Activated CD4-positive, alpha-beta T cell treated with anti-CD3 and anti-CD28 coated beads for 36 hours (primary cell): ENCODE data around the gene GPR137C. TPM values are rescaled to one million over a fixed set of nuclear protein-coding genes. Genes with fewer than 3 reads are reported as not detected.

Experiments
- ATAC-seq: fragments of 200-7000 bp; cut with Tn5 transposase; one replicate; pipeline ENCODE4 v1.10.0; 2021; ENCODE audit warnings: mild to moderate bottlenecking, moderate library complexity
- CTCF ChIA-PET: fragments of 350-600 bp; sonication (Branson Sonifier 250); formaldehyde crosslinking; loops from one replicate; lab custom pipeline; 2021; ENCODE audit warnings: antibody characterized with exemption; lab: Charles Lee
- POLR2A ChIA-PET: fragments of 350-600 bp; sonication (Branson Sonifier 250); formaldehyde crosslinking; loops from one replicate; lab custom pipeline; 2021; ENCODE audit warnings: antibody characterized with exemption, inconsistent platforms; lab: Charles Lee
- DNase-seq: peaks from one replicate; pipeline ENCODE4 v3.0.0-alpha.2; 2020
- H3K27ac Mint-ChIP-seq: one replicate; pipeline ENCODE4 v1.8.0; 2021; ENCODE audit warnings: mixed read lengths
- H3K27me3 Mint-ChIP-seq: one replicate; pipeline ENCODE4 v1.8.0; 2021; ENCODE audit warnings: mixed read lengths
- H3K36me3 Mint-ChIP-seq: one replicate; pipeline ENCODE4 v1.8.0; 2021; ENCODE audit warnings: low read depth, mixed read lengths
- H3K4me1 Mint-ChIP-seq: one replicate; pipeline ENCODE4 v1.8.0; 2021; ENCODE audit warnings: mixed read lengths
- H3K4me3 Mint-ChIP-seq: one replicate; pipeline ENCODE4 v1.8.0; 2021; ENCODE audit warnings: mild to moderate bottlenecking, moderate library complexity, mixed read lengths
- H3K9me3 Mint-ChIP-seq: one replicate; pipeline ENCODE4 v1.8.0; 2021; ENCODE audit warnings: low read depth, mixed read lengths
- intact Hi-C, 2 experiments: fragments of 100-400 bp; cut with DNase I in 1 of 2; cut with micrococcal nuclease in 1 of 2; formaldehyde crosslinking; loops; one replicate each; pipeline versions ENCODE4 v1.14.2 to v1.15.1; 2022 to 2024; cut with DNase I, micrococcal nuclease
- total RNA-seq, 2 experiments: library from RNA; stranded (reverse); gene quantifications; one replicate each; pipeline ENCODE4 v1.2.3, GENCODE V29; 2021

Gene GPR137C
- under 1 TPM; 0.04 to 0.14 TPM for total RNA-seq

DNA sequence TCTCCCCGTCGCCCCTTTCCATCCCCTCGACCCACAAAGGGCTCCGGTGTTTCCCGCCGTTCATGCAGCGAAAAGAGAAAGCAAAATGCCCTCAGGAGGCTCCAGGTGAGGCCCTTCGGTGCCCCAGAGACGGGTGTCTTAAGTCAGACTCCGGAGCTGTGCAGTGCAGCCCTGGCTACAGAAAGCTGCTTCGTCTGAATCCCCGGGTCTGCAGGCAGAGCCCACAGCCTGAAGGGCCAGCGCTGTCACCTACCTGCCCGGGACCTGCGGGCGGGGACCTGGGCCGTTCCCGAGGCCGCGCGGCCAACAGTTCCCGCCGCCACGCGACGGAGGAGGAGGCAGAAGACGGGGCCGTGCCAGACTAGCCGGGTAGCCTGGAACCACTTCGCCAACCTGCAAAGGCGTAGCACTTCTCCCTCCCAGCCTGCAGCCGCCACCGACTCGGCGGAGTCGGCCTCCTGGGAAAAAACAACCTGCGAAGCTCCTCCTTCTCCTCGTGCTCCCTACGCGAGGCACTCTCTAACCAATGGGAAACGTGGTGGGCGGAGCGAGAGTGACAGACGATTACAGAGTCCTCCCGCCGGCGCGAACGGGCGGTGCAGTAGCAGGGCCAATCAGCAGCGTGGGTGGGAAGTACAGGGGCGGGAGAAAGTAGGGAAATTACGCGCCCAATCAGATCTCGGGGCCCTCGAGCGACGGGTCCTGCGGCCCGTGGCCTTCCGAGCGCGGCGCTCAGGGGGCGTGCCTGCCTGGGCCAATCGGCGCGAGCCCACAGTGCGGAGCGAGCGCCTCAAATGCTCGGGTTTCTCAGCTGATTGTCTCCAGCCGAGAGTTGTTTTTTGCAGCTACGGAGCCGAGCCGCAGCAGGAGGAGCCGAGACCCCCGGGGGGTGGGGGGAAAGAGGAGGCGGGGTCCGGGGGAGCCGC is at the start of gene GPR137C, which contains the start of gene TXNDC16:
Gene GPR137C, plus strand, starts transcription at position 774 of the 926 bp plus-strand sequence. CDS start 312 bp downstream, outside the sequence.
Gene TXNDC16, minus strand, starts transcription at position 443 of the 926 bp plus-strand sequence. CDS start 8,948 bp downstream, outside the sequence.
- H3K27ac Mint-ChIP-seq = peak within 1 kb of the TSS; percentile 86
- peaks cover 18% of the 10 kb centered on the region for H3K4me1 Mint-ChIP-seq
- H3K4me3 Mint-ChIP-seq = peak within 1 kb of the TSS; percentile 85
- H3K9me3 Mint-ChIP-seq = no peaks in the 10 kb centered on the region
- peaks cover 4% of the 10 kb centered on the region for H3K27me3 Mint-ChIP-seq
- CTCF ChIA-PET = interaction anchor here (0.6 to 1.9 kb wide), 10 partner anchors 9 to 574 kb away, joined by 3 to 7 read pairs (median 3); partner anchors contain the start of gene PTGDR
- H3K36me3 Mint-ChIP-seq = no peaks in the 10 kb centered on the region
- intact Hi-C loops = loop anchor here (1.0 to 10.0 kb wide), 14 partner anchors 22 to 1844 kb away; partner anchors contain the start of genes GNPNAT1 (in 2 of the 2), PSMC6 (in 2 of the 2), STYX (in 2 of the 2) and CDKN3 (in 1 of the 2)
- ATAC-seq (peak; percentile 96), DNase-seq (peak; percentile 100)
- POLR2A ChIA-PET = interaction anchor here (1.0 kb wide), 1 partner anchor 9 kb away, joined by 5 read pairs; no protein-coding TSS in a partner anchor

DNA sequence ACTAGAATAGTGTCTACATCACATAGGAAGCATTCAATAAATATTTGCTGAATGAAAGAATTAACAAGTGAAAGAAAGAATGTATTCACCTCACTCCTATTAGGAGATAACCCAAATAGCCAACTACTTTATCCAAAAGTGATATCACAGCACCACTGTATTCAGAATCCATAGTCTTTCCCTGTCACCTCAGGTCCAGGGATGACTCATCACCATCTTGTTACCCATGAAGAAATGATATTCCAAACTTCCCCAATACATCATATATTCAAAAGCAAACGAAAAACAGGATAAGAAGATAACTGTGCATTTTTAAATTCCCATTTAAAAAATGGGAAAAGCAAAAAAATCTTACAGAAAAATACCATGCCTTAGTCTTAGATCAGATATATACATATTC is 39.4 kb upstream of the GPR137C start:
- H3K4me1 Mint-ChIP-seq = no peaks in the 10 kb centered on the region
- H3K4me3 Mint-ChIP-seq = no peak overlapping the region
- intact Hi-C loops = no loop called here
- no peak for DNase-seq
- no peak overlapping the region for H3K27ac Mint-ChIP-seq
- ChIA-PET POLR2A (no interaction called here), CTCF (no interaction called here)
- peaks cover under 1% of the 10 kb centered on the region for H3K9me3 Mint-ChIP-seq
- H3K36me3 Mint-ChIP-seq = peaks cover 8% of the 10 kb centered on the region
- no peak for ATAC-seq
- H3K27me3 Mint-ChIP-seq = no peaks in the 10 kb centered on the region

- Mint-ChIP-seq H3K4me1 (no peaks in the 10 kb centered on the region), H3K36me3 (no peaks in the 10 kb centered on the region), H3K9me3 (no peaks in the 10 kb centered on the region), H3K27ac (no peak overlapping the region), H3K4me3 (no peak overlapping the region), H3K27me3 (no peaks in the 10 kb centered on the region)
- ATAC-seq (no peak), DNase-seq (no peak)
- intact Hi-C loops = no loop called here
- POLR2A ChIA-PET = no interaction called here
- CTCF ChIA-PET = no interaction called here
These were observed 38.4 kb upstream of the GPR137C start for GRCh38 chr14:52514046-52514811.

GRCh38 chr14:52522033-52522432 is 30.6 kb upstream of the GPR137C start:
- peaks cover 5% of the 10 kb centered on the region for H3K36me3 Mint-ChIP-seq
- DNase-seq = no peak

GRCh38 chr14:52522581-52523345 is 29.9 kb upstream of the GPR137C start:
- no peaks in the 10 kb centered on the region for H3K4me1 Mint-ChIP-seq
- ATAC-seq = no peak

More at GRCh38 chr14:52522033-52522432, 30.6 kb upstream of the GPR137C start:
- H3K4me1 Mint-ChIP-seq = no peaks in the 10 kb centered on the region
- H3K27me3 Mint-ChIP-seq = no peaks in the 10 kb centered on the region
- intact Hi-C loops = no loop called here
- no peak for ATAC-seq
- no peak overlapping the region for H3K4me3 Mint-ChIP-seq
- POLR2A ChIA-PET = no interaction called here
- H3K27ac Mint-ChIP-seq = no peak overlapping the region
- no peaks in the 10 kb centered on the region for H3K9me3 Mint-ChIP-seq
- CTCF ChIA-PET = interaction anchor here (1.1 kb wide), 1 partner anchor 10 kb away, joined by 3 read pairs; no protein-coding TSS in a partner anchor

DNA sequence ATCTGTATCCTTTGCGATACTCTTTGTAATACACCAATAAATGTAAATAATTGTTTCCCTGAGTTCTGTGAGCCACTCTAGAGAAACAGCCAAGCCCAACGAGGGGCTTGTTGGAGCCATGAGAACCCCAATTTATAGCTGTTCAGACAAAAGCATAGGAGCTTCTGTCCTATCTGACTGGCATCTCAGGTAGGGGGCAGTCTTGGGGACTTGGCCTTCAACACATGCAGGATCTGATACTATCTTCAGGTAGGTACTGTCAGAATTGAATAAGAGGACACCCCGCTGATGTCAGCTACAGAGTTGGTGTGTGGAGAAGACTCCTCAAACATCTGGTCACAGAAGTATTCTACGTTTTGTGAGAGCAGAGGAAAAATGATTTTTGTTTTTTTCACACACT is 25.6 kb upstream of the GPR137C start:
- DNase-seq (no peak), ATAC-seq (no peak)
- Mint-ChIP-seq H3K27me3 (no peaks in the 10 kb centered on the region), H3K27ac (no peak overlapping the region), H3K4me1 (no peaks in the 10 kb centered on the region), H3K36me3 (peaks cover 5% of the 10 kb centered on the region), H3K4me3 (no peak overlapping the region), H3K9me3 (no peaks in the 10 kb centered on the region)
- CTCF ChIA-PET = interaction anchor here (0.7 to 1.2 kb wide), 3 partner anchors 25 to 112 kb away, joined by 3 read pairs; partner anchors contain the start of gene TXNDC16
- intact Hi-C loops = no loop called here
- POLR2A ChIA-PET = interaction anchor here (0.6 kb wide), 1 partner anchor 1813 kb away, joined by 8 read pairs; no protein-coding TSS in a partner anchor

More at GRCh38 chr14:52522581-52523345, 29.9 kb upstream of the GPR137C start:
- no peaks in the 10 kb centered on the region for H3K9me3 Mint-ChIP-seq
- intact Hi-C loops = no loop called here
- no peak overlapping the region for H3K27ac Mint-ChIP-seq
- ChIA-PET POLR2A (no interaction called here), CTCF (interaction anchor here (0.5 to 1.0 kb wide), 2 partner anchors 14 to 439 kb away, joined by 3 read pairs; no protein-coding TSS in a partner anchor)
- H3K36me3 Mint-ChIP-seq = peaks cover 5% of the 10 kb centered on the region
- no peak overlapping the region for H3K4me3 Mint-ChIP-seq
- no peak for DNase-seq
- H3K27me3 Mint-ChIP-seq = no peaks in the 10 kb centered on the region

GRCh38 chr14:52531481-52531880 is 21.2 kb upstream of the GPR137C start:
- no peak overlapping the region for H3K27ac Mint-ChIP-seq
- no peaks in the 10 kb centered on the region for H3K27me3 Mint-ChIP-seq
- POLR2A ChIA-PET = no interaction called here
- ATAC-seq (peak; percentile 82), DNase-seq (no peak)
- peaks cover 12% of the 10 kb centered on the region for H3K36me3 Mint-ChIP-seq
- H3K9me3 Mint-ChIP-seq = no peaks in the 10 kb centered on the region
- CTCF ChIA-PET = no interaction called here
- intact Hi-C loops = loop anchor here in 1 of 2 experiments (2.0 kb wide), 1 partner anchor 21 kb away; the partner anchor contains the start of genes GPR137C and TXNDC16
- no peaks in the 10 kb centered on the region for H3K4me1 Mint-ChIP-seq
- no peak overlapping the region for H3K4me3 Mint-ChIP-seq

DNA sequence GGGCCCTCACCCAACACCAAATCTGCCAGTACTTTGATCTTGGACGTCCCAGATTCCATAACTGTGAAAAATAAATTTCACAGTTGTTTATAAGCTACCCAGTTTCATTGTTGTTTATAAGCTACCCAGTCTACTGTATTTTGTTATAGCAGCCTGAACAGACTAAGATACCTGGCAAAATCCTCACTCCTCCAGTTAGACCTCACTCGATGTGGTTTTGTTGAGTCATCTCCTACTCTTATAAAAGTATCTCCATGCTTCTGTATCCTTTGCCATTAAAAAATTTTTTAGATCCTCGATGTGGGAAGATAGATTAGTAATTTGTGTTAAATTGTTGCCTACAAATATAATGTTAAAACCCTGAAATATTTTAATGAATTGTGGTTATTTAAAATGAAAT is 16.4 kb upstream of the GPR137C start:
- ATAC-seq (no peak), DNase-seq (no peak)
- Mint-ChIP-seq H3K9me3 (no peaks in the 10 kb centered on the region), H3K4me1 (no peaks in the 10 kb centered on the region), H3K27me3 (no peaks in the 10 kb centered on the region), H3K36me3 (peaks cover 18% of the 10 kb centered on the region), H3K27ac (no peak overlapping the region), H3K4me3 (no peak overlapping the region)
- intact Hi-C loops = no loop called here
- ChIA-PET CTCF (interaction anchor here (0.6 kb wide), 1 partner anchor 15 kb away, joined by 3 read pairs; no protein-coding TSS in a partner anchor), POLR2A (no interaction called here)

GRCh38 chr14:52538623-52539022 is 14.0 kb upstream of the GPR137C start:
- Mint-ChIP-seq H3K9me3 (no peaks in the 10 kb centered on the region), H3K4me3 (no peak overlapping the region), H3K4me1 (no peaks in the 10 kb centered on the region), H3K27me3 (no peaks in the 10 kb centered on the region), H3K27ac (no peak overlapping the region), H3K36me3 (peaks cover 16% of the 10 kb centered on the region)
- ATAC-seq (no peak), DNase-seq (no peak)
- intact Hi-C loops = no loop called here
- POLR2A ChIA-PET = no interaction called here
- CTCF ChIA-PET = no interaction called here

- no peak overlapping the region for H3K27ac Mint-ChIP-seq
- H3K4me3 Mint-ChIP-seq = no peak overlapping the region
- POLR2A ChIA-PET = no interaction called here
- intact Hi-C loops = no loop called here
- no peak for DNase-seq
- no peaks in the 10 kb centered on the region for H3K9me3 Mint-ChIP-seq
- no peaks in the 10 kb centered on the region for H3K36me3 Mint-ChIP-seq
- CTCF ChIA-PET = interaction anchor here (0.6 kb wide), 1 partner anchor 10 kb away, joined by 3 read pairs; no protein-coding TSS in a partner anchor
- ATAC-seq = no peak
- H3K27me3 Mint-ChIP-seq = no peaks in the 10 kb centered on the region
- peaks cover 7% of the 10 kb centered on the region for H3K4me1 Mint-ChIP-seq
These were observed 6.9 kb upstream of the GPR137C start for GRCh38 chr14:52545584-52546317.
